ENCODE measurements around the gene IL24.
A peak's percentile ranks its signal among the peaks of the same experiment; 100 is the strongest.
"Not testable (repeated sequence)": the region's sequence is repeated elsewhere in the genome, so short reads cannot be mapped to it uniquely, and the experiment has no call there.

The IL24 gene

GRCh38 chr1:206922524-206922923, 25.3 kb downstream of the IL24 start:
- H3K27me3 ChIP-seq (ENCODE audit: insufficient read depth, poor library complexity, severe bottlenecking), result no peaks in the 10 kb centered on the region
- H3K4me3 ChIP-seq (ENCODE audit: severe bottlenecking), result no peak overlapping the region
- H3K27ac ChIP-seq (ENCODE audit: poor library complexity, severe bottlenecking), result no peak overlapping the region

DNA sequence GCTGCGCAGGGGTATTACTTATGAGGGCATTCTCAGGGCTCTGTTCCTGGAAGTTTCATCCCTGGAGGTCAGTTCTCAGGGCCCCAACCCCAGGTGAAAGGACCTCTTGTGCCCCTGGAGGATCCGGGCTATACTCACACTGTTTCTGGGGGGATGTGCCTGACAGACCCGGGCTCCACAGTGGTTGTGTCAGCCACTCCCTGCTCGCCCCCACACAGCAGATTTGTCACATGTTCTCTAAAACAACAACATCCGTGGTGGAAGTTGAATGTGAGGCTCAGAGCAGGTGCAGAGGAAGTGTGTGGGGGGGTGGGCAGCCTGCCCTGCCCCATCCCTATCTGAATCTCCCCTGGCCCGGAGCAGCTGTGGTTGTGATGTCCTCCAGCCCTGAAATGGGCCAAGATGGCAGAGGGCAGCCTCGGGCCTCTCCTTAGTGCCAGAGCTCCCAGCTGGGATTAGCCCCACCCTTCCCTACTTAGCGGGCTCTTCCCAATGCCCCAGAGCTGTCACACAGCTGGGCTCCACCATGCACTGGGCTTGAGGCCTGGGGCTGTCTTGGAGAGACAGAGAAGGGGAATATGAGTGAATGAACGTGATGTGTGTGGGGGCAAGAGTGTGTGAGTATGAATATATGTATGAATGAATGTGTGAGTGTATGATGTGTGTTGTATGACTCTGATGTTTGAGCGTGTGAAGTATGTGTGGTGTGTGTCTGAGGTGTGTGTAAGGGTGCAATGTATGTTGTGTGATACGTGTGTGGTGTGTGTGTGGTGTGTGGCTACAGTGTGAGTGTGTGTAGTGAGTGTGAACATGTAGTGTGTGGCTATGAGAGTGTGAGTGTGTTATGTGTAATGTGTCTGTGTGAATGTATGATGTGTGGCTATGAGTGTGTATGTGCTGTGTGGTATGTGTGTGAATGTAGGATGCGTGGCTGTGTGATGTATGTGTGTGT, 26.0 kb downstream of the IL24 start:
- no peak overlapping the region for H3K27ac ChIP-seq (ENCODE audit: poor library complexity, severe bottlenecking)
- ATAC-seq (ENCODE audit: low read depth), result no peak
- H3K36me3 ChIP-seq (ENCODE audit: low read depth), result no peaks in the 10 kb centered on the region
- no peak for TF ChIP-seq CTCF (IDR thresholded peaks at IDR 0.05; ENCODE audit: poor library complexity, severe bottlenecking)
- H3K9me3 ChIP-seq (ENCODE audit: severe bottlenecking), result no peaks in the 10 kb centered on the region
- DNase-seq (ENCODE audit: low spot score), result no peak
- H3K27me3 ChIP-seq (ENCODE audit: insufficient read depth, poor library complexity, severe bottlenecking), result no peaks in the 10 kb centered on the region
- H3K4me3 ChIP-seq (ENCODE audit: severe bottlenecking), result no peak overlapping the region
- no peaks in the 10 kb centered on the region for H3K4me1 ChIP-seq (ENCODE audit: insufficient read depth, poor library complexity, severe bottlenecking)

More at GRCh38 chr1:206922524-206922923, 25.3 kb downstream of the IL24 start:
- DNase-seq (ENCODE audit: low spot score), result no peak
- no peaks in the 10 kb centered on the region for H3K36me3 ChIP-seq (ENCODE audit: low read depth)
- H3K4me1 ChIP-seq (ENCODE audit: insufficient read depth, poor library complexity, severe bottlenecking), result no peaks in the 10 kb centered on the region
- ATAC-seq (ENCODE audit: low read depth), result no peak
- no peak for TF ChIP-seq CTCF (IDR thresholded peaks at IDR 0.05; ENCODE audit: poor library complexity, severe bottlenecking)
- no peaks in the 10 kb centered on the region for H3K9me3 ChIP-seq (ENCODE audit: severe bottlenecking)

- not testable (repeated sequence) for H3K36me3 ChIP-seq (ENCODE audit: low read depth); H3K4me1 ChIP-seq (ENCODE audit: insufficient read depth, poor library complexity, severe bottlenecking); H3K4me3 ChIP-seq (ENCODE audit: severe bottlenecking); H3K9me3 ChIP-seq (ENCODE audit: severe bottlenecking); H3K27ac ChIP-seq (ENCODE audit: poor library complexity, severe bottlenecking); H3K27me3 ChIP-seq (ENCODE audit: insufficient read depth, poor library complexity, severe bottlenecking); DNase-seq (ENCODE audit: low spot score); ATAC-seq (ENCODE audit: low read depth)
Measured at GRCh38 chr1:206923961-206924557, 26.8 kb downstream of the IL24 start.

- H3K27ac ChIP-seq (ENCODE audit: poor library complexity, severe bottlenecking), result no peak overlapping the region
- no peaks in the 10 kb centered on the region for H3K4me1 ChIP-seq (ENCODE audit: insufficient read depth, poor library complexity, severe bottlenecking)
- H3K36me3 ChIP-seq (ENCODE audit: low read depth), result no peaks in the 10 kb centered on the region
- no peaks in the 10 kb centered on the region for H3K9me3 ChIP-seq (ENCODE audit: severe bottlenecking)
- no peaks in the 10 kb centered on the region for H3K27me3 ChIP-seq (ENCODE audit: insufficient read depth, poor library complexity, severe bottlenecking)
- peak; percentile 34; the same call in 1 of the 3 replicates for ATAC-seq (ENCODE audit: low read depth)
- DNase-seq (ENCODE audit: low spot score), result no peak
- H3K4me3 ChIP-seq (ENCODE audit: severe bottlenecking), result no peak overlapping the region
- TF ChIP-seq CTCF (IDR thresholded peaks at IDR 0.05; ENCODE audit: poor library complexity, severe bottlenecking), result no peak
Measured at GRCh38 chr1:206924592-206925105, 27.4 kb downstream of the IL24 start.

- DNase-seq (ENCODE audit: low spot score), result no peak
- TF ChIP-seq CTCF (IDR thresholded peaks at IDR 0.05; ENCODE audit: poor library complexity, severe bottlenecking), result no peak
- H3K4me1 ChIP-seq (ENCODE audit: insufficient read depth, poor library complexity, severe bottlenecking), result no peaks in the 10 kb centered on the region
Measured at GRCh38 chr1:206925106-206925736, 28.0 kb downstream of the IL24 start.

More at GRCh38 chr1:206925106-206925736, 28.0 kb downstream of the IL24 start:
- no peaks in the 10 kb centered on the region for H3K27me3 ChIP-seq (ENCODE audit: insufficient read depth, poor library complexity, severe bottlenecking)
- H3K27ac ChIP-seq (ENCODE audit: poor library complexity, severe bottlenecking), result no peak overlapping the region
- ATAC-seq (ENCODE audit: low read depth), result no peak
- no peaks in the 10 kb centered on the region for H3K9me3 ChIP-seq (ENCODE audit: severe bottlenecking)
- no peak overlapping the region for H3K4me3 ChIP-seq (ENCODE audit: severe bottlenecking)
- H3K36me3 ChIP-seq (ENCODE audit: low read depth), result no peaks in the 10 kb centered on the region
